GM20431 (cell line): ENCODE measurements around the gene TMEM187.

ENCODE experiments used
- in situ Hi-C: fragments of 300-500 bp; cut with MseI, MboI; formaldehyde crosslinking; loops from one replicate; pipeline ENCODE4 v1.15.0; 2020; ENCODE audit warnings: low sequenced_read_pairs; ENCODE audit not compliant: unreplicated experiment

The TMEM187 gene

GRCh38 chrX:153953342-153953830 is 19.2 kb upstream of the TMEM187 start:
- in situ Hi-C loops, result no loop called here

- in situ Hi-C loops, result no loop called here
These were observed 18.5 kb upstream of the TMEM187 start for GRCh38 chrX:153953892-153954557.

- in situ Hi-C loops, result no loop called here
These were observed 17.9 kb upstream of the TMEM187 start for GRCh38 chrX:153954558-153955227.

- in situ Hi-C loops, result no loop called here
These were observed 17.3 kb upstream of the TMEM187 start for GRCh38 chrX:153955228-153955732.

- in situ Hi-C loops, result no loop called here
These were observed 16.3 kb upstream of the TMEM187 start for GRCh38 chrX:153956044-153956907.

GRCh38 chrX:153957224-153957623 is 15.3 kb upstream of the TMEM187 start:
- in situ Hi-C loops, result no loop called here

GRCh38 chrX:153958605-153959004 is 13.9 kb upstream of the TMEM187 start:
- in situ Hi-C loops, result no loop called here

GRCh38 chrX:153959649-153960048 is 12.9 kb upstream of the TMEM187 start:
- in situ Hi-C loops, result no loop called here

- in situ Hi-C loops, result no loop called here
These were observed 12.5 kb upstream of the TMEM187 start for GRCh38 chrX:153960077-153960476.

GRCh38 chrX:153960786-153961185 is 11.8 kb upstream of the TMEM187 start:
- in situ Hi-C loops, result no loop called here

GRCh38 chrX:153961292-153961691 is 11.3 kb upstream of the TMEM187 start:
- in situ Hi-C loops, result no loop called here

GRCh38 chrX:153963546-153963945 is 9.0 kb upstream of the TMEM187 start:
- in situ Hi-C loops, result no loop called here

GRCh38 chrX:153964105-153964504 is 8.4 kb upstream of the TMEM187 start:
- in situ Hi-C loops, result no loop called here

GRCh38 chrX:153965406-153965805 is 7.1 kb upstream of the TMEM187 start:
- in situ Hi-C loops, result no loop called here

- in situ Hi-C loops, result no loop called here
These were observed 6.3 kb upstream of the TMEM187 start for GRCh38 chrX:153966283-153966688.

- in situ Hi-C loops, result no loop called here
These were observed 5.6 kb upstream of the TMEM187 start for GRCh38 chrX:153966841-153967535.

GRCh38 chrX:153967536-153968224 is 4.9 kb upstream of the TMEM187 start:
- in situ Hi-C loops, result no loop called here

GRCh38 chrX:153968255-153968654 is 4.3 kb upstream of the TMEM187 start:
- in situ Hi-C loops, result no loop called here

- in situ Hi-C loops, result no loop called here
These were observed 3.8 kb upstream of the TMEM187 start for GRCh38 chrX:153968754-153969124.
